Measurements from ENCODE around the gene GRIA4. TPM values are rescaled to one million over a fixed set of nuclear protein-coding genes. Genes with fewer than 3 reads are reported as not detected.

The GRIA4 gene
- total and polyA plus RNA-seq, 7 donors, result 0.23 to 6.6 (median 1.9) TPM

DNA sequence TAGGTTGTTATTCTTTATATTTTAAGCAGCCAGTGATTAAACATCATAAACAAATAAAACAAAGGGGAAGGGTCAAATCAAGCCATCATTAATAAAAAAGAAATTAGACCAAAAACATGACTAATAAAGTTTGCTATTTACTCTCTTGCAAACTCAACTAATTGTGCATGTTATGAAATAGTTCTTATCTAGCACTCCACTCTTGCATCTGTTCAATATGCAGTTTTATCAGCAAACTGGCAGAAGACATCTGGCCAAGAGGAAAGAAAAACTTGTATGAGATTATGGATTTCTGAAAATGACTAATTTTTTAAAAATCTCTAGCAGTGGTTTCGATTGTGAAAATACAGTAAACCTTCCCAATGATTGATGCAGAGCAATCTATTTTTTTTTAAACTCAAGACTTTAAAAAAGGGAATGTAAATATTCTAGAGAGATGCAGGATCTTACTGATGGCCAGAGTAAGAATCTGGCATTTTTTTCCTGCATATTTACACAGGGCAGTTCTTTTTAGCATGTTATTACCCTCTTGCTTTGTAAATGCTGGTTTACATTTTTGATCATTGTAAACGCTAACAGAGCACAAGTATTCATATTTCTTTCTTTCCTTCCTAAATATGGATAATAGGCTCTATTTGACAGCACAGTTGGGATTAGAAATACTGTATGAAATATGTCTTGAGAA lies 83.3 kb downstream of the GRIA4 start:
- WGBS, 2 donors, result 54 to 61% methylated on average over 2 of the region's 2 CpGs

DNA sequence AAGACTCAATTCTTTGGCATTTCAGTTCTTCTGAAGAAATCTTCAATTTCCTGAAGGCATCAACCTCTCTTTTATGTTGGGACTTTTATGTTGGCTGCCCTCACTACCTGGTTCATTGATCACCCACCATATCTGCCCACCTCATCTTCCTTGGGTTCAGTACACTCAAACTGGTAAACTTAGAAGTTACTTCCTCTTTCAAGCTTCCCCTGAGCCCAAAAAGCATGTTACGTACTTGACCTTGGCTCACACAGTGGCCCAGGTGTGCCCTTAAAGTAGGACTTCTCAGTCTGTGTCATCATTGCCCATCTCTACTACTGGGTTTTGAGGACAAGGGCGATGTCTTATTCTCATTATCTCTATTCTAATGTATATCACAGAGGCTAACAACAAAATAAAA lies 86.1 kb downstream of the GRIA4 start:
- 82 to 87% methylated on average over 2 of the region's 2 CpGs for WGBS, 2 donors
- H3K27ac ChIP-seq, result no peak overlapping the region
- intact Hi-C loops (cut with DNase I), result no loop called here
- no peaks in the 10 kb centered on the region for H3K4me1 ChIP-seq
- H3K4me3 ChIP-seq, result no peak overlapping the region
- H3K27me3 ChIP-seq, result no peaks in the 10 kb centered on the region
- no peaks in the 10 kb centered on the region for H3K36me3 ChIP-seq
- no peak for DNase-seq
- H3K9me3 ChIP-seq, result no peaks in the 10 kb centered on the region
- TF ChIP-seq POLR2A (IDR thresholded peaks at IDR 0.05) (no peak), POLR2AphosphoS5 (IDR thresholded peaks at IDR 0.05) (no peak), EP300 (IDR thresholded peaks at IDR 0.05) (no peak)
- TF ChIP-seq, protein P1, sequence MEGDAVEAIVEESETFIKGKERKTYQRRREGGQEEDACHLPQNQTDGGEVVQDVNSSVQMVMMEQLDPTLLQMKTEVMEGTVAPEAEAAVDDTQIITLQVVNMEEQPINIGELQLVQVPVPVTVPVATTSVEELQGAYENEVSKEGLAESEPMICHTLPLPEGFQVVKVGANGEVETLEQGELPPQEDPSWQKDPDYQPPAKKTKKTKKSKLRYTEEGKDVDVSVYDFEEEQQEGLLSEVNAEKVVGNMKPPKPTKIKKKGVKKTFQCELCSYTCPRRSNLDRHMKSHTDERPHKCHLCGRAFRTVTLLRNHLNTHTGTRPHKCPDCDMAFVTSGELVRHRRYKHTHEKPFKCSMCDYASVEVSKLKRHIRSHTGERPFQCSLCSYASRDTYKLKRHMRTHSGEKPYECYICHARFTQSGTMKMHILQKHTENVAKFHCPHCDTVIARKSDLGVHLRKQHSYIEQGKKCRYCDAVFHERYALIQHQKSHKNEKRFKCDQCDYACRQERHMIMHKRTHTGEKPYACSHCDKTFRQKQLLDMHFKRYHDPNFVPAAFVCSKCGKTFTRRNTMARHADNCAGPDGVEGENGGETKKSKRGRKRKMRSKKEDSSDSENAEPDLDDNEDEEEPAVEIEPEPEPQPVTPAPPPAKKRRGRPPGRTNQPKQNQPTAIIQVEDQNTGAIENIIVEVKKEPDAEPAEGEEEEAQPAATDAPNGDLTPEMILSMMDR (IDR thresholded peaks at IDR 0.05), result no peak

More for the DNA sequence above, 83.3 kb downstream of the GRIA4 start:
- no peak overlapping the region for H3K27ac ChIP-seq
- no peaks in the 10 kb centered on the region for H3K4me1 ChIP-seq
- no peaks in the 10 kb centered on the region for H3K36me3 ChIP-seq
- H3K27me3 ChIP-seq, result no peaks in the 10 kb centered on the region
- no peak for TF ChIP-seq POLR2A (IDR thresholded peaks at IDR 0.05)
- no peak for TF ChIP-seq EP300 (IDR thresholded peaks at IDR 0.05)
- TF ChIP-seq POLR2AphosphoS5 (IDR thresholded peaks at IDR 0.05), result no peak
- TF ChIP-seq, protein P1 (IDR thresholded peaks at IDR 0.05), result no peak
- no peaks in the 10 kb centered on the region for H3K9me3 ChIP-seq
- intact Hi-C loops (cut with DNase I), result no loop called here
- no peak for DNase-seq
- no peak overlapping the region for H3K4me3 ChIP-seq

DNA sequence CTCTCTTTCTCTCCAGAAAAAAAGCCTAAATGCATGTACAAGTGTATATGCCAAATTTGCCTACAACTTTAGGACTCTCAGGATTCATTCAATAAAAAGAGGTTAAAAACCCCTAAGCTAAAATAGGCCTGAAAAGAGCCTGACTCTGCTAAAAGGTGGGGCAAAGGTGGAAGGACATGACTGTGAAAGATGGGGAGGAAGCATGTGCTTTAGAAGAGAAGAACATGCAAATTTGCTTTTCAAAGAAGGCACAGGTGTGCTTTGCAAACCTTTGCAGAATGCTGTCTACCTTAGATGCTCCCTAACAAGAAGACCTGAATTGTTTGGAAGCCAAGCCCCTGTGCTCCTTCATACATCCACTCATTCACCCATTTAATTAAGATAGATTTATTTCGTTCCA lies 87.4 kb downstream of the GRIA4 start:
- Histone ChIP-seq H3K9me3 (no peaks in the 10 kb centered on the region), H3K36me3 (no peaks in the 10 kb centered on the region), H3K4me1 (no peaks in the 10 kb centered on the region), H3K27me3 (no peaks in the 10 kb centered on the region), H3K4me3 (no peak overlapping the region), H3K27ac (no peak overlapping the region)
- TF ChIP-seq EP300 (IDR thresholded peaks at IDR 0.05) (no peak), POLR2AphosphoS5 (IDR thresholded peaks at IDR 0.05) (no peak), POLR2A (IDR thresholded peaks at IDR 0.05) (no peak)
- TF ChIP-seq, protein P1 (IDR thresholded peaks at IDR 0.05), result no peak
- intact Hi-C loops (cut with DNase I), result no loop called here
- no peak for DNase-seq
- WGBS, 2 donors, result 40 to 55% methylated on average over 1 of the region's 1 CpG

DNA sequence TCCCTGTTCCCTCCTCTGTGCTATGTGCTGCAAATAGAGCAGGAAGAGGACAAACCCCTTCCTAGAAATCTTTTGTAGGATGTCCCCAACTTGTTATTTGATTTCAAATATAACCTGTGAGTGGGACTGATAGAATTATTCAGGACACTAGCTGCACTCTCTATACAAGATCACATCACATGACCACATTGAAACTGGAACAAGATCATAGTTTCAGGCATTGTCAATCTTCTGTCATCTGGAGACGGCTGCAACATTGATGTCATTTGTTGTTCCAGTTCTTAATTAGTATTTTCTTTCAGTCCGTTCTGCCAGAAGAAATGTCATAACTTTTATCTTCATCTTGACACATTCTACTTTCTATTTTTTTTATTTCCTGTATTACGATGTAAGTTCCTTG lies 89.3 kb downstream of the GRIA4 start:
- H3K27me3 ChIP-seq, result no peaks in the 10 kb centered on the region
- TF ChIP-seq EP300 (IDR thresholded peaks at IDR 0.05) (no peak), POLR2AphosphoS5 (IDR thresholded peaks at IDR 0.05) (no peak), POLR2A (IDR thresholded peaks at IDR 0.05) (no peak)
- TF ChIP-seq, protein P1 (IDR thresholded peaks at IDR 0.05), result no peak
- no peak for DNase-seq
- no peak overlapping the region for H3K4me3 ChIP-seq
- 21 to 30% methylated on average over 3 of the region's 3 CpGs for WGBS, 2 donors
- intact Hi-C loops (cut with DNase I), result no loop called here
- H3K36me3 ChIP-seq, result no peaks in the 10 kb centered on the region
- H3K4me1 ChIP-seq, result no peaks in the 10 kb centered on the region
- H3K9me3 ChIP-seq, result no peaks in the 10 kb centered on the region
- no peak overlapping the region for H3K27ac ChIP-seq

DNA sequence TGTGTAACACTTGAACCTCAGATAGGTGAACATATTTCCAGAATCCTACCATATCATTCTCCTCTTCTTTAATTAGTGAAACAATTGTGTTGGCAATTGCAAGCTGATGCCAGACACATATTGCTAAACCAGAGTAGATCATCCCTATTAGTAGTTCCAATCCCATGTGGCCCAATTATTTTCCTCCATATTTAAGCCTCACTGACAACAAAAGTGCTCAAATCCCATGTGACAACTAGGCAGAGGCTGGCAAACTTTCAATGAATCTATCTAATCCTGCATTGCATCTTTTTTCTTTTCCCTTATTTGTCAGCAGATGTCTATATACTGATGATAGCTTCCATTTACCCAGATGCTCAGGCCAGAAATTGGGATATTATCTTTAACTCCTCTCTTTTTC lies 90.4 kb downstream of the GRIA4 start:
- no peak for DNase-seq
- Histone ChIP-seq H3K4me3 (no peak overlapping the region), H3K4me1 (no peaks in the 10 kb centered on the region), H3K27ac (no peak overlapping the region), H3K36me3 (no peaks in the 10 kb centered on the region), H3K9me3 (no peaks in the 10 kb centered on the region), H3K27me3 (no peaks in the 10 kb centered on the region)
- intact Hi-C loops (cut with DNase I), result no loop called here
- TF ChIP-seq, protein P1 (IDR thresholded peaks at IDR 0.05), result no peak
- no peak for TF ChIP-seq POLR2A (IDR thresholded peaks at IDR 0.05)
- no peak for TF ChIP-seq POLR2AphosphoS5 (IDR thresholded peaks at IDR 0.05)
- TF ChIP-seq EP300 (IDR thresholded peaks at IDR 0.05), result no peak

Data from sigmoid colon (tissue), 7 donors.